IMR-90 (cell line): ENCODE data around the gene SMC5.

Experiments used
- CHD1 ChIP-seq: IDR thresholded peaks from 2 replicates; pipeline ENCODE4 v1.6.1; 2012; ENCODE audit warnings: low read depth, low read length, improper control_type of control experiment
- POLR2A ChIP-seq: IDR thresholded peaks from 2 replicates; pipeline ENCODE4 v1.6.1; 2012; ENCODE audit warnings: mild to moderate bottlenecking, low read depth, low read length
- RAD21 ChIP-seq: IDR thresholded peaks from 2 replicates; pipeline ENCODE4 v1.6.1; 2012; ENCODE audit warnings: low read length, improper control_type of control experiment
- RFX5 ChIP-seq: IDR thresholded peaks from 2 replicates; pipeline ENCODE4 v1.8.0; 2012; ENCODE audit warnings: low read depth, mild to moderate bottlenecking, low read length, moderate library complexity
- TF ChIP-seq, protein P1 (sequence below): conservative IDR thresholded peaks from 2 replicates; pipeline ENCODE4 v1.5.1; 2012; ENCODE audit warnings: mild to moderate bottlenecking, low read depth, low read length, improper control_type of control experiment
- TF ChIP-seq, protein P2 (sequence below): fragments of 150-350 bp; IDR thresholded peaks from 2 replicates; pipeline ENCODE4 v1.6.1; 2017; ENCODE audit warnings: mild to moderate bottlenecking, antibody characterized with exemption, low read length, low read depth

- TF ChIP-seq, protein P1, sequence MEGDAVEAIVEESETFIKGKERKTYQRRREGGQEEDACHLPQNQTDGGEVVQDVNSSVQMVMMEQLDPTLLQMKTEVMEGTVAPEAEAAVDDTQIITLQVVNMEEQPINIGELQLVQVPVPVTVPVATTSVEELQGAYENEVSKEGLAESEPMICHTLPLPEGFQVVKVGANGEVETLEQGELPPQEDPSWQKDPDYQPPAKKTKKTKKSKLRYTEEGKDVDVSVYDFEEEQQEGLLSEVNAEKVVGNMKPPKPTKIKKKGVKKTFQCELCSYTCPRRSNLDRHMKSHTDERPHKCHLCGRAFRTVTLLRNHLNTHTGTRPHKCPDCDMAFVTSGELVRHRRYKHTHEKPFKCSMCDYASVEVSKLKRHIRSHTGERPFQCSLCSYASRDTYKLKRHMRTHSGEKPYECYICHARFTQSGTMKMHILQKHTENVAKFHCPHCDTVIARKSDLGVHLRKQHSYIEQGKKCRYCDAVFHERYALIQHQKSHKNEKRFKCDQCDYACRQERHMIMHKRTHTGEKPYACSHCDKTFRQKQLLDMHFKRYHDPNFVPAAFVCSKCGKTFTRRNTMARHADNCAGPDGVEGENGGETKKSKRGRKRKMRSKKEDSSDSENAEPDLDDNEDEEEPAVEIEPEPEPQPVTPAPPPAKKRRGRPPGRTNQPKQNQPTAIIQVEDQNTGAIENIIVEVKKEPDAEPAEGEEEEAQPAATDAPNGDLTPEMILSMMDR = no peak
- TF ChIP-seq RFX5 (no peak), POLR2A (no peak), CHD1 (no peak), RAD21 (no peak)
- TF ChIP-seq, protein P2, sequence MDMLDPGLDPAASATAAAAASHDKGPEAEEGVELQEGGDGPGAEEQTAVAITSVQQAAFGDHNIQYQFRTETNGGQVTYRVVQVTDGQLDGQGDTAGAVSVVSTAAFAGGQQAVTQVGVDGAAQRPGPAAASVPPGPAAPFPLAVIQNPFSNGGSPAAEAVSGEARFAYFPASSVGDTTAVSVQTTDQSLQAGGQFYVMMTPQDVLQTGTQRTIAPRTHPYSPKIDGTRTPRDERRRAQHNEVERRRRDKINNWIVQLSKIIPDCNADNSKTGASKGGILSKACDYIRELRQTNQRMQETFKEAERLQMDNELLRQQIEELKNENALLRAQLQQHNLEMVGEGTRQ = no peak
These were observed 144.4 kb downstream of the SMC5 start for GRCh38 chr9:70403166-70403565.
